Measurements from ENCODE around the gene CAMKK2.

- TF ChIP-seq CTCF (conservative IDR thresholded peaks at IDR 0.05) (no peak), EZH2 (IDR thresholded peaks at IDR 0.05; ENCODE audit: low read depth) (no peak)
Measured at GRCh38 chr12:121274036-121274763, 22.3 kb downstream of the CAMKK2 start.

Data from PC-9 (cell line).